Measurements from ENCODE around the gene CYTH4. TPM values are rescaled to one million over a fixed set of nuclear protein-coding genes. Genes with fewer than 3 reads are reported as not detected.
A peak's percentile ranks its signal among the peaks of the same experiment; 100 is the strongest.

Gene CYTH4
- total RNA-seq, 2 experiments from 2014 or later: 20.6 to 28.1 TPM

- Histone ChIP-seq H3K79me2 (ENCODE audit: insufficient read depth, low read depth, low read length) (peaks cover 35% of the 10 kb centered on the region), H3K27ac (ENCODE audit: low read depth, low read length, poor library complexity, severe bottlenecking) (peak overlapping the region; percentile 93), H3K9me2 (ENCODE audit: insufficient read depth, low read length) (no peaks in the 10 kb centered on the region), H3K4me1 (ENCODE audit: insufficient read depth, low read length, poor library complexity, severe bottlenecking) (peaks cover 72% of the 10 kb centered on the region), H3K4me2 (ENCODE audit: low read length) (peak overlapping the region; percentile 99), H3K9me3 (ENCODE audit: low read length) (no peaks in the 10 kb centered on the region), H3K36me3 (ENCODE audit: insufficient read depth, low read length) (peaks cover 29% of the 10 kb centered on the region), H2AFZ (ENCODE audit: low read length) (peak overlapping the region; percentile 44; the same call in 1 of the 2 replicates), H4K20me1 (ENCODE audit: insufficient read depth, low read length) (peaks cover 5% of the 10 kb centered on the region; the same call in 1 of the 2 replicates), H3K4me3 (ENCODE audit: low read depth, low read length, poor library complexity, severe bottlenecking) (peak overlapping the region; percentile 97)
- TF ChIP-seq EZH2phosphoT487 (IDR thresholded peaks at IDR 0.05; ENCODE audit: borderline replicate concordance, low read depth, low read length): no peak
- no peak for TF ChIP-seq CTCF (conservative IDR thresholded peaks at IDR 0.05; ENCODE audit: low read length)
- ChIA-PET POLR2A (interaction anchor here (0.6 to 3.9 kb wide), 8 partner anchors 15 to 335 kb away, joined by 3 to 26 read pairs (median 6); partner anchors contain the start of gene LGALS2), CTCF (ENCODE audit: unreplicated experiment) (interaction anchor here (1.7 to 3.9 kb wide), 3 partner anchors 15 to 46 kb away, joined by 6 to 20 read pairs (median 8); no protein-coding TSS in a partner anchor)
- no TSS peak for BruUV-seq (replicated peaks)
- intact Hi-C loops (cut with micrococcal nuclease; ENCODE audit: unreplicated experiment): loop anchor here (2.0 kb wide), 1 partner anchor 26 kb away; no protein-coding TSS in a partner anchor
- peak; percentile 91 for DNase-seq (ENCODE audit: low spot score)
These were observed 37.2 kb upstream of the CYTH4 start for GRCh38 chr22:37244922-37245722.

- H3K4me2 ChIP-seq (ENCODE audit: low read length): peak overlapping the region; percentile 99
- H4K20me1 ChIP-seq (ENCODE audit: insufficient read depth, low read length): peaks cover 5% of the 10 kb centered on the region; the same call in 1 of the 2 replicates
- no peaks in the 10 kb centered on the region for H3K9me3 ChIP-seq (ENCODE audit: low read length)
- H3K79me2 ChIP-seq (ENCODE audit: insufficient read depth, low read depth, low read length): peaks cover 33% of the 10 kb centered on the region
- ChIA-PET POLR2A (interaction anchor here (0.7 to 3.2 kb wide), 4 partner anchors 14 to 201 kb away, joined by 3 to 19 read pairs (median 5); no protein-coding TSS in a partner anchor), CTCF (ENCODE audit: unreplicated experiment) (interaction anchor here (1.7 to 3.9 kb wide), 3 partner anchors 15 to 46 kb away, joined by 6 to 20 read pairs (median 8); no protein-coding TSS in a partner anchor)
- peaks cover 68% of the 10 kb centered on the region for H3K4me1 ChIP-seq (ENCODE audit: insufficient read depth, low read length, poor library complexity, severe bottlenecking)
- peaks cover 23% of the 10 kb centered on the region for H3K36me3 ChIP-seq (ENCODE audit: insufficient read depth, low read length)
- BruUV-seq (replicated peaks): no TSS peak
- H3K9me2 ChIP-seq (ENCODE audit: insufficient read depth, low read length): no peaks in the 10 kb centered on the region
- H2AFZ ChIP-seq (ENCODE audit: low read length): peak overlapping the region; percentile 44; the same call in 1 of the 2 replicates
- H3K27ac ChIP-seq (ENCODE audit: low read depth, low read length, poor library complexity, severe bottlenecking): peak overlapping the region; percentile 93
- intact Hi-C loops (cut with micrococcal nuclease; ENCODE audit: unreplicated experiment): loop anchor here (2.0 kb wide), 1 partner anchor 27 kb away; no protein-coding TSS in a partner anchor
- no peak for DNase-seq (ENCODE audit: low spot score)
- no peak for TF ChIP-seq EZH2phosphoT487 (IDR thresholded peaks at IDR 0.05; ENCODE audit: borderline replicate concordance, low read depth, low read length)
- TF ChIP-seq CTCF (conservative IDR thresholded peaks at IDR 0.05; ENCODE audit: low read length): no peak
- peak overlapping the region; percentile 97 for H3K4me3 ChIP-seq (ENCODE audit: low read depth, low read length, poor library complexity, severe bottlenecking)
These were observed 36.6 kb upstream of the CYTH4 start for GRCh38 chr22:37245740-37246139.

Data from OCI-LY7 (cell line).